ENCODE measurements around the gene ARMH4.

The ARMH4 gene

DNA sequence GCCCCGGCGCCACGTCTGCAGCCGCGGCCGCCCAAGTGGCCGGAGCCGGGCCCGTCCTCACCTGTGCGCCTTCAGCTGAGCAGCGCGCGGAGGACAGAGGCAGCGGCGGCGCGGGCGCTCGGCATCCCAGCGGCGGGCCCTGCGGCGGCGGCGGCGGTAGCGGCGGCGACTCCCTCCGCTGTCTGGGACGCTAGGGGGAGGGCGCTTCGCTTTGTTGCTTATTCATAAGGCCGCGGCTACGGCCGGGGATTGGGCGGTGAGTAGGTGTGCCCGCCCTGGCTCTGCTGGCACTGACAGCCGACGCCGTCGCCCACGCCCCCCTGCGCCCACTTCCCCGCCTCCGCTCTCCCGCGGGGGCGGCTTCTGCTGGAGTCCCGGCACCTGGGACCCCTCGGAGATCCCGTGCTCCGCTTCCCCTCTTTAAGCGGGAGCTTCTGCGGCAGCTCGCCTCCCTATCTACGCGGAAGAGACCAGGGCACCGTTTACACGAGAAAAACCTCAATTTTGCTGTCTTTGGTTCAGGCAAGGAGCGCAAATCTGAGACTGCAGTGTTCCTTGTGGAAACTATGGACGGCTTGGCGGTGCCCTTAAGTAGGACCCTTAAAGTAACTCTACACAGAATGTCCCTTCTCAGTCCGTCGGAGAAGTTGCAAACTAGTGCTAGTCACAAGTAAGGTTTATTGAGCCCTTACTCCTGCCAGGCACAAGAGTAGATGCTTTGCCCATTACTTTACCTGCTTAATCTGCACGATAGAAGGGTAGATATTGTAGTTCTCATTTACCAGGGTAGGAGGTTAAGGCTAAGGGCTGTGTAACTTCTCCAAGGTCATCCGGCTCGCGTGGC, at the start of gene ARMH4:
TSS of gene ARMH4 (minus strand) at position 200 of the 844 bp plus-strand sequence. CDS start 12,855 bp downstream, outside the sequence.
- peak; percentile 75 for DNase-seq

DNA sequence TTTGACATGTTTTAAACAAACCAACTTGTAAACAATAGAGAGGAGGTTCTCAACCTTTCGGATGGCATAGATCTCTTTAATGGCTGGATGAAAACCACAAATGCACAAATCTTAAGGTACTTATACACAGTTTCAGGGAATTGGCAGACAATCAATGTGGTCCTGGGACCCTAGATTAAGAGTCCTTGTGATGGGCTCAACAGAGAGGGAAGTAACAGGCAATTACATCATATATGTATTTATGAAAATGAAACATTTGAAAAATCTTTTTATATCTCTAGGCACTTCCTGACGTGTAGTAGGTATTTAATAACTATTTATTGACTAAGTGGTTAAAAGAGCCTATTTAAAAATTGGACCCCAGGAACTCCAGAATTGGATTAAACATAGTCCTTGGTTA, 48.8 kb upstream of the ARMH4 start:
- DNase-seq, result no peak

DNA sequence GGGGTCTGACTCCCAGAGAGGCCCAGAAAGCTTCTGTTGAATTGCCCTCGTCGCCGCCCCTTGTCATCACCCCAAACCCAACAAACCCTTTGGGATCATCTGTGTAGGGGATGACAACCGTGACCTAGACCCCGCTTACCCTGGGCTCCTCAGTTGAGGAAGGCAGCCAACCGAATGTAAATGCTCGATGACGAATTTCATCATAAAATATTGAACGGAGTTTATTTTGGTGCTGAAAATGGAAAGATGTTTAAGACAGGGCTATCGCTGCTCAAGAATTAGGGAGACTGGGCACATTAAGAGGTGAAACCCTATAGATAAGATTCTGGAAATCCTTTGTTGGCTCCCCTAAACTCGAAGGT, 48.4 kb upstream of the ARMH4 start:
- peak; percentile 36 for DNase-seq

DNA sequence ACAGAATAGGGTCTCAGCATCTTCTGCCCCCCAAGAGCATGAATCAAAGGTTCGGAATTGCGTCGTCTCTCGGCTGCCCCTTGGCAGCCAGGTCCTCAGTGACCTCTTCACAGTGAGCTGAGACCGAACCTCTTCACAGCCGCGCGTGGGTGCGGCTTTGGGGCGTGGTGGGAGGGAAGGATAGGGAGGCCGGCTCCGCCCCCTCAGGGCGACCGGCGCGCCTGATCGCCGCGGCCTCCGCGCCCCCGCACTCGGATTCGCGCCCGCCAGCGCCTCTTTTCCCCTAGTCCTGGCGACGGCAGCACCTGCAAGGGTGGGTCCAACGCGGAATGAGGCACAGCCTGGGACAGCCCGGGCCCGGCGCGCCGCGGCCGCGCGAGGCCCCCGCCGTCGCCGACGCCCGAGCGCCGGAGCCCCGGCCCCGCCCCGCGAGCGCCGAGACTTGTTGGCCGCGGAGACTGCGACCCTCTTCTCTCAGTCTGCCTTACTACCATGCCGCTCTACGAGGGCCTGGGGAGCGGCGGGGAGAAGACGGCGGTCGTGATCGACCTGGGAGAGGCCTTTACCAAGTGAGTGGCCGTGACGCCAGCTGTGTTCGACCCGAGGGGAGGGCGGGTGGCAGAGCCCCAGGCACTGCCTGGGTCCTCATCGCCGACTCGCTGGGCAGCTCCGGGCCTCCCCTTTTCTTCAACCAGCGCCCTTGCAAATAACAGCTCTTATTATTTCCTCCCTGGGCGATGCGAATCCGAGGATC, 47.9 kb upstream of the ARMH4 start, which contains the start of gene ACTR10:
TSS of gene ACTR10 (plus strand) at position 424 of the 754 bp plus-strand sequence. CDS start at position 493, 69 bp downstream.
- peak; percentile 71 for DNase-seq

- no peak for DNase-seq
These were observed 46.1 kb upstream of the ARMH4 start for GRCh38 chr14:58198086-58198485.

GRCh38 chr14:58196198-58196597, 44.2 kb upstream of the ARMH4 start:
- no peak for DNase-seq

GRCh38 chr14:58193542-58193941, 41.5 kb upstream of the ARMH4 start:
- peak; percentile 51 for DNase-seq

- DNase-seq, result no peak
These were observed 40.0 kb upstream of the ARMH4 start for GRCh38 chr14:58191763-58192601.

DNA sequence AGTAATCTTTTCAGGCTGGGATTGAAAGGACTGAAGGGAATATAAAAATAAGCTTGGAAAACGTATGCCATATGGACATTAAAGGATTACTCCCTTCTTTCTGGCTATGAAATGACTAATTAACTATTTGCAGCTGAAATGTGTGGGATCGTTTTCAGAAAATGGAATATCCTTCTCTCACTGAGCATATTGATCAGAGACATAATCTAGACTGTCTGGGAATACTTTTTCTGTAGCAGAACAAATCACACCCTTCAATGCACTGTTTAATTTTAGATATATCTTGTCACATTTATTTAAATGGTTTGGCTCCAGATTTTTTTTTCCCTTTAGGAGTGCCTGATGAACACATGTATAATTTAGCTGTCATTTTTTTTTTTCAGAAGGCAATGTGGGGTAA, 37.2 kb upstream of the ARMH4 start:
- DNase-seq, result no peak

DNA sequence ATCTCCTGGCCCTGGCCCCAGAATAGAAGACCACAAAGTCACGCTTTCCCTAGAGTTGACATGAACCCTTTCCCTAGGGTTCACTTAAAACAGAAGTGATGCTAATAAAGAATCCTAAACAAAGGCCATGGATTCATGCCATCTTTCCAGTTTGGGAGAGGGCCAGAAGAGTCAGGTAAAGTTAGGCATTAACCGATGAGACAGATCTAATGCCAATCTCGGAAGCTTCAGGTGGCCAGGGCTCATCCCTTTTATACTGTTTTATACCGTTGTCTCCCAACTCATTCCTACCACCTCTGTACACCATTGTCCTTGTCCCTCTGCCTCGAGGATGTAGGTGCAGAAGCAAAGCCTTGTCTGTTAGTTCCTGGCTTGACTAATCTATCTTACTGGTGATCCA, 25.1 kb upstream of the ARMH4 start:
- DNase-seq, result no peak

- DNase-seq, result peak; percentile 78
These were observed 19.1 kb upstream of the ARMH4 start for GRCh38 chr14:58171090-58171489.

- DNase-seq, result no peak
These were observed 15.9 kb upstream of the ARMH4 start for GRCh38 chr14:58167891-58168290.

DNA sequence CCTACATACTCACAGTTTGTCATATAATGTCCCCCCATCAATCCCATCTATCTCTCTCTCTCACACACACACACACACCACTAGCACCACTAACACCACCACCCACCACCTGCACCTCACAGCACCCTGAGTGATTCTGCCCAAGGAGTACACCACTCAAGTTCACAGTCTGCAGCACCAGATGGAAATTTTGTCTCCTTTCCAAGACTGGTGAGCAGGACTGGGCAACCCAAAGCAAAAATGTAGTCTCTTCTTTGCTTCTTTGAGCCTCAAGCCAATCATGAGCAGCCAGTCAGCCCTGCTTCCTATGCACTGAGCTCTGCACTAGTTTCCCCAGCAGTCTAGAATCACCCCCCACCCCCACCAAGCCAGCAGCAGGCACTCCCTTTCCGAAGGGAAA, 15.0 kb upstream of the ARMH4 start:
- DNase-seq, result no peak

GRCh38 chr14:58166005-58166983, 14.3 kb upstream of the ARMH4 start:
- peak; percentile 73 for DNase-seq

DNA sequence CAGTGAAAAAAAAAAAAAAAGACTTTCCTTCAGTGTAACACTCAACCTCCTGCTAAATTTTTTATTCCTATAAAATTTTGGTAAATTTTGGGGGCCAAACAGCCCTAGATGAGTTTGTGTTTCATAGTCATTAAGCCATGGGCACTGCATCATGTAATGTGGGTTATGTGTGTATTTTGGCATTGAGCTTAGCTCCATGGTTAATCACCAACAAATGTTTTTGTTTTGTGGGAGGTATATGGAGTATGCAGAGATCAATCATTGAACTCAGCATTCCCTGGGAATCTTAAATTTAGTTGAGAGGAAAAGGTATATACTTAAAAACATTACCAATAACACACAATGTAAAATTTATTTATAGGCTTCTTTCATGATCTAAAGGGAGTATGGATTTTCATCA, 8.5 kb upstream of the ARMH4 start:
- DNase-seq, result peak; percentile 12

DNA sequence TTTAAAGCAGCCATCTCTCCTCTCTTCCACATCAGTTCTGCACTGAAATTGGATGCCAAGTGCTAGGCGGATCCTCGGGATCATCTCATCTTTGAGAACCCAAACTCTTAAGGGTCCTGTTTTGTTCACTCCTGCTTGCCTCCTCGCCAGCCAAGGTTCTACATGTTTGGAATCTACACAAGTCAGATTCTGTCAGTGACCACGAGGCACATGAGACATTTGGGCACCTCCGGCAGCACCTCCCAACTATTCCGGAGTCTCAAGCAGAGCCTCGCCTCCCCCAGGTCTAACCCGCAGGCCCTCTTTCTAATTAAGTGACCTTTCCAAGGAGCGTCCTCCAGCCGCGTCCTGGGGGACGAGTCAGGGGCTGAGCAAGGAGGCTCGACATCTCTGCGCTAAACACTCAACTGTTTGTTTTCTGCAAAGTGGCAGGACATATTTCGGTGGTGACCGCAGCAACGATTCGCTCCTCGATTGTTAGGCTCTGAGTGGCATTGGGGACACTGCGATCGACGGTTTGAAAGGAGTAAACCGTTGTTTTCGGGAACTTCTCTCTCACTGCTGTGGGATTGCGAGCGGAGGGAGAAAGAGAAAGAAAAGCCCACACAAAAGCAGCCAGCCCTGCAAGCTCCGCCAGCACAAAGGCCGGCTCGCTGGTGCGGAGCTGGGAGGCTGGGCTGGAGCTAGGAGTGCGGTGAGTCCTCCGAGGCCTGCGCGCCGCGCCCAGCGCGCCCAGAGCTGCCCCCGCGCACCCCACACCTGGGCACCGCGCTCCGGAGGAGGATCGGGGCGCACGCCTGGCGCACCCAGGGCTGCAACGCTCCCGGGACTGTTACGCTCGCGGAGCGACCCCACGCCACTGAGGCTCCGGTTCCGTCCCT, 640 bp downstream of the ARMH4 start:
- peak; percentile 37 for DNase-seq

DNA sequence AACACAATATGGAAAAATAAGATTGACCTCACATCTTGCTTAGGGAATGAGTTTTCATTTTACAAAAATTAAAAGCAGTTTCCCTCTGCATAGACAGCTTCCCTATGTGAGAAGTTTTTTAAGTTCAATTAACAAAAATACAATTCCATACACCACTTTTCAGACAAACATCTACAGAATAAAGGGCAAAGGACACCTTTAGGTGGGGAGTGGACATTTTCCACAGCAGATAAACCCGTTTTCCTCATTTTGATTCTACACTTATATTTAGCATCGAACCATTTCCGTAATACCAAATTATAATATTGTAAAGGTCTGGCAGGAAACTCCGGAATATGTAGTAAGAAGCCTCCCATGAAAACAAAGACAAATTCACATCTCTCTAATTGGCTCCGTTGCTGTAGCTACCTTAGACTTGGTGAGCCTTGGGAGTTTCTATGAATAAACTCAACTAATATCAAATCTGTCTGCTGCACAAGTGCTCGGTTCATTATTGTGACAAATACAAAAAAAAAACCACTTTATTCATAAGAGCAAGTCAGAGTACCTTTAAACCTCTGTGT, 1.7 kb downstream of the ARMH4 start:
- DNase-seq, result no peak

- DNase-seq, result no peak
These were observed 2.8 kb downstream of the ARMH4 start for GRCh38 chr14:58149196-58149595.

- DNase-seq, result no peak
These were observed 5.6 kb downstream of the ARMH4 start for GRCh38 chr14:58146399-58146798.

- no peak for DNase-seq
These were observed 6.1 kb downstream of the ARMH4 start for GRCh38 chr14:58145936-58146335.

DNA sequence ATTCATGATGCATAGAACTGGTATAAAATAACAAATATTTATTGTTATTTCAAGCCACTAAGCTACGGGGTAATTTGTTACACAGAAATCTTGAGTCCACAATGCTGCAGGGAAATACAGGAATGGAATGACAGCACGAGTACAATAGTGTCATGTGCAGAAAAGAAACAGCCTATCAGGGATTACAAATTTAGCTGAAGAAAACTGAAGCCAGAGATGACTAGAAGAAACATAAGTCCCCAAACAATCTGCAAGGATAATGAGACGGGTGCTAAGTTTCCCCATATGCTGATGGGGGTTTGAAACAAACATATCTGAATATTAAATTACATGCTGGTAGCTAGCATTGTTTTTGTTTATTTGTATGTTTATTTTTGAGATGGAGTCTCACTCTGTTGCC, 8.9 kb downstream of the ARMH4 start:
- DNase-seq, result no peak
